PC-9 (cell line): ENCODE results near the gene CLEC18B.
"Not testable (repeated sequence)": the region's sequence is repeated elsewhere in the genome, so short reads cannot be mapped to it uniquely, and the experiment has no call there.

Experiments
- EZH2 ChIP-seq: fragments of 200-600 bp; sonication (generic); IDR thresholded peaks from 2 replicates; pipeline ENCODE4 v1.8.0; 2017; ENCODE audit warnings: antibody characterized with exemption, low read depth
- TF ChIP-seq, protein P1 (sequence below): fragments of 200-600 bp; sonication (generic); conservative IDR thresholded peaks from 2 replicates; pipeline ENCODE4 v1.6.1; 2017; ENCODE audit warnings: mixed run types, antibody characterized with exemption, mild to moderate bottlenecking, moderate library complexity

DNA sequence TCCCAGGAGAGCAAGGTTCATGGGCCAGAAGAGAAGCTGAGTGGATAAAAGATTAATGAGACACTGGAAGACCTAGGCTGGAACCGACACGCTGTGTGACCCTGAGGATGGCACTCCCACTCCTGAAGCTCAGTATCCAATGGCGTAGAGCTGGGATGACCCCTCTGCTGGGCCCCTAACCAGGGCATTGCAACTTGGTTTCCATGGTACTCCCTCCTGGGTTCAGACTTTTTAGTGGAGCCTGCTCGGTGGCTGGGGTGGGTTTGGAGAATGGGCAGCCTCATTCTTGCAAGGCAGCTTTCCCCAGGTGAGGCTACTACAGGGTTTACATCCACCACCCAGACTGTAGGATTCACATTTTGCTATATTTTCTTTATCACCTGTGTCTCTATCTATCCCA, 2.4 kb upstream of the CLEC18B start:
- not testable (repeated sequence) for TF ChIP-seq EZH2
- TF ChIP-seq, protein P1, sequence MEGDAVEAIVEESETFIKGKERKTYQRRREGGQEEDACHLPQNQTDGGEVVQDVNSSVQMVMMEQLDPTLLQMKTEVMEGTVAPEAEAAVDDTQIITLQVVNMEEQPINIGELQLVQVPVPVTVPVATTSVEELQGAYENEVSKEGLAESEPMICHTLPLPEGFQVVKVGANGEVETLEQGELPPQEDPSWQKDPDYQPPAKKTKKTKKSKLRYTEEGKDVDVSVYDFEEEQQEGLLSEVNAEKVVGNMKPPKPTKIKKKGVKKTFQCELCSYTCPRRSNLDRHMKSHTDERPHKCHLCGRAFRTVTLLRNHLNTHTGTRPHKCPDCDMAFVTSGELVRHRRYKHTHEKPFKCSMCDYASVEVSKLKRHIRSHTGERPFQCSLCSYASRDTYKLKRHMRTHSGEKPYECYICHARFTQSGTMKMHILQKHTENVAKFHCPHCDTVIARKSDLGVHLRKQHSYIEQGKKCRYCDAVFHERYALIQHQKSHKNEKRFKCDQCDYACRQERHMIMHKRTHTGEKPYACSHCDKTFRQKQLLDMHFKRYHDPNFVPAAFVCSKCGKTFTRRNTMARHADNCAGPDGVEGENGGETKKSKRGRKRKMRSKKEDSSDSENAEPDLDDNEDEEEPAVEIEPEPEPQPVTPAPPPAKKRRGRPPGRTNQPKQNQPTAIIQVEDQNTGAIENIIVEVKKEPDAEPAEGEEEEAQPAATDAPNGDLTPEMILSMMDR, result not testable (repeated sequence)
